22Rv1 (cell line): ENCODE results near the gene SLC9A5.

Experiments used
- ZFX ChIP-seq: fragments of 450-650 bp; IDR thresholded peaks from 2 replicates; pipeline ENCODE4 v1.6.1; 2017; ENCODE audit warnings: antibody characterized with exemption, borderline replicate concordance
- TF ChIP-seq, protein P1 (sequence below): fragments of 450-650 bp; IDR thresholded peaks from 2 replicates; pipeline ENCODE4 v1.5.1; 2017; ENCODE audit warnings: mild to moderate bottlenecking

- TF ChIP-seq, protein P1, sequence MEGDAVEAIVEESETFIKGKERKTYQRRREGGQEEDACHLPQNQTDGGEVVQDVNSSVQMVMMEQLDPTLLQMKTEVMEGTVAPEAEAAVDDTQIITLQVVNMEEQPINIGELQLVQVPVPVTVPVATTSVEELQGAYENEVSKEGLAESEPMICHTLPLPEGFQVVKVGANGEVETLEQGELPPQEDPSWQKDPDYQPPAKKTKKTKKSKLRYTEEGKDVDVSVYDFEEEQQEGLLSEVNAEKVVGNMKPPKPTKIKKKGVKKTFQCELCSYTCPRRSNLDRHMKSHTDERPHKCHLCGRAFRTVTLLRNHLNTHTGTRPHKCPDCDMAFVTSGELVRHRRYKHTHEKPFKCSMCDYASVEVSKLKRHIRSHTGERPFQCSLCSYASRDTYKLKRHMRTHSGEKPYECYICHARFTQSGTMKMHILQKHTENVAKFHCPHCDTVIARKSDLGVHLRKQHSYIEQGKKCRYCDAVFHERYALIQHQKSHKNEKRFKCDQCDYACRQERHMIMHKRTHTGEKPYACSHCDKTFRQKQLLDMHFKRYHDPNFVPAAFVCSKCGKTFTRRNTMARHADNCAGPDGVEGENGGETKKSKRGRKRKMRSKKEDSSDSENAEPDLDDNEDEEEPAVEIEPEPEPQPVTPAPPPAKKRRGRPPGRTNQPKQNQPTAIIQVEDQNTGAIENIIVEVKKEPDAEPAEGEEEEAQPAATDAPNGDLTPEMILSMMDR, result no peak
- TF ChIP-seq ZFX, result no peak
Measured at GRCh38 chr16:67238278-67238575, 10.6 kb upstream of the SLC9A5 start.
